GM12891 (cell line): Measurements from ENCODE around the gene TMC1.

Experiments used
- DNase-seq: peaks from one replicate; pipeline ENCODE4 v3.0.0; 2011; ENCODE audit warnings: low spot score; ENCODE audit not compliant: insufficient read length
- FAIRE-seq: peaks from 2 replicates; lab custom pipeline; 2011; peaks lifted over from hg19 to GRCh38; lab: Jason Lieb, UNC
- PAX5 ChIP-seq: IDR thresholded peaks from 2 replicates; pipeline ENCODE4 v1.6.1; 2011; ENCODE audit warnings: low read length, moderate library complexity, mild to moderate bottlenecking; ENCODE audit not compliant: insufficient read depth, severe bottlenecking
- POLR2A ChIP-seq: IDR thresholded peaks from 2 replicates; pipeline ENCODE4 v1.6.1; 2011; ENCODE audit warnings: low read depth, low read length, control low read depth
- POLR2AphosphoS5 ChIP-seq: IDR thresholded peaks from 2 replicates; pipeline ENCODE4 v1.6.1; 2011; ENCODE audit warnings: low read depth, low read length, control low read depth
- POU2F2 ChIP-seq: IDR thresholded peaks from 2 replicates; pipeline ENCODE4 v1.6.1; 2011; ENCODE audit warnings: low read depth, mild to moderate bottlenecking, control low read depth, low read length, moderate library complexity
- SPI1 ChIP-seq: IDR thresholded peaks from 2 replicates; pipeline ENCODE4 v1.6.1; 2011; ENCODE audit warnings: low read depth, low read length, control low read depth
- TAF1 ChIP-seq: IDR thresholded peaks from 2 replicates; pipeline ENCODE4 v1.6.1; 2011; ENCODE audit warnings: low read depth, low read length, control low read depth

Gene TMC1

DNA sequence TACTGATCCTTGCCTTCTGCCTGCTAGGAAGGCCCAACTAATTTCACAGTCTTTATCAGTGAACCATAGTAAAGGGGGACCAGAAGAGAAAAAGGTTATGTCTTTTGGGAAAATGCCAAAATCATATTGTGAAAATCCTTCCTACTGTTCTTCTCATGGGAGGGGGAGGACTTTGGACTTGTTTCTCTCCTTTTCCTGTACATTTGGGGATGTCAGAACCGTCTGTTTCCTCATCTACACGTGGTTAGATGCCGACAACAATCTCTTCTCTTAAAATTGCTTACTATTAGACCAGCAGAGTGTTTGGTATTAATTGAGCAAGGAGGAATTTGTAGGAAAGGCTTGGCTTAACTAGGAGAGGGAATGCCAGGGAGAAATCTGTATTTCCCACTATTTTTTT, 77.2 kb downstream of the TMC1 start:
- no peak for FAIRE-seq
- TF ChIP-seq POU2F2, result no peak
- TF ChIP-seq TAF1, result no peak
- TF ChIP-seq PAX5, result no peak
- TF ChIP-seq POLR2A, result no peak
- TF ChIP-seq POLR2AphosphoS5, result no peak
- no peak for TF ChIP-seq SPI1

DNA sequence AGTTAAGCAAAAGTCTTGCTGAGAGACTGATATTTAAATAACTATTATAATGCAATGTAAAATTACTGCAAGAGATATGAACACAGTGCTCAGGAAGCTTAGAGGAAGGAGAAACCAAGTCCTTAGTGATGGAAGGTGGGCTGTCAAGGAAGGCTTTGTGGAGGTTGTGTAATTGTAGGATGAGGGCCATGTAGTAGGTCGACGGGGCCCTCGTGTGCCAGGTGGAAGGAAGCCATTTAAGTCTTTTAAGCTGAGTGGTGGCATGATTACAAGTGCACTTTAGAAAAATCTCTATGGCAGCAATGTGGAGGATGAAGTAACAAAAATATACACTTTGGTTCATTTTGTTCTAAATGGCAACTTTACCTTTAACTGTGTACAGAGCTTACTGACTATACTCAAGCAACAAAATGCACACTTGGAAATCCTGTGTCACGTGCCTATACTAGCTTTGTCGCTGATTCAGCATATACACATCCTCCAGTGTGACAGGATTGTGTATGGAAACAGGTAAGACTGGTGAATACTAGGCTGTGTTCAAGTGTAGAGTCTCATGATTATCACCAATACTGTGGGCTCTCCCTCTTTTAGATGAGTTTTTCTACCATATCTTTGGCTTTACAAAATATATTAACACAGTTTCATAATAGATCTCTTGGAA, 78.6 kb downstream of the TMC1 start:
- no peak for DNase-seq
- no peak for FAIRE-seq
- no peak for TF ChIP-seq POLR2A
- no peak for TF ChIP-seq POU2F2
- no peak for TF ChIP-seq SPI1
- TF ChIP-seq POLR2AphosphoS5, result no peak
- TF ChIP-seq PAX5, result no peak
- no peak for TF ChIP-seq TAF1

More for the DNA sequence above, 77.2 kb downstream of the TMC1 start:
- DNase-seq, result no peak

DNA sequence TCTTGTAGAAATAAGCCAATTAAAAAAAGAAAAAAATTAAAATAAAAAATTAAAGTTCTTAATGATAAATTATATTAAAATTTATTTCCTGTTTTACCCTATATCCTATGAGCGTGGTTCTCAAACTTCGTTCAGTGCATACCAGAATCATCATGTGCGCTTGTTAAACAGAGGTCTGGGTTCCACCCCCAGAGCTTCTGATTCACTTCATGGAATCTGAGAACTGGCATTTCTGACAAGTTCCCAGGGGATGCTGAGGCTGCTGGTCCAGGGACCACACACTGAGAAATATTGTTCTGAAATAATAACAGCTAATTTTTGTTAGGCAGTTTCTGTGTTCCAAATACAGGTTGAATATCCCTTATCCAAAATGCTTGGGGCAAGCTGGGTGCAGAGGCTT, 79.3 kb downstream of the TMC1 start:
- TF ChIP-seq POLR2AphosphoS5 (no peak), PAX5 (no peak), SPI1 (no peak), POU2F2 (no peak), POLR2A (no peak), TAF1 (no peak)

DNA sequence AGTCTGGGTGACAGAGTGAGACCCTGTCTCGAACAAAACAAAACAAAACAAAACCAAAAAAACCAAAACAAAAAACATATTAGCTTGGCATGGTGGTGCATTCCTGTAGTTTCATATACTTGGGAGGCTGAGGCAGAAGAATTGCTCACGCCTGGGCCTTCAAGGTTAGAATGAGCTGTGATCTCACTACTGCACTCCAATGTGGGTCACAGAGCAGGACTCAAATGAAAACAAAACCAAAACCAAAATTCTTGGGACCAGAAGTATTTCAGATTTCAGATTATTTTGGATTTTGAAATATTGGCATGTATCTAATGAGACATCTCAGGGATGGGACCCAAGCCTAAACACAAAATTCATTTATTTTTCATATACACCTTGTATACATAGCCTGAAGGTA, 80.2 kb downstream of the TMC1 start:
- DNase-seq (no peak), FAIRE-seq (no peak)
- no peak for TF ChIP-seq SPI1
- TF ChIP-seq TAF1, result no peak
- no peak for TF ChIP-seq POLR2A
- no peak for TF ChIP-seq PAX5
- TF ChIP-seq POLR2AphosphoS5, result no peak
- no peak for TF ChIP-seq POU2F2

More for the DNA sequence above, 79.3 kb downstream of the TMC1 start:
- DNase-seq (no peak), FAIRE-seq (no peak)

DNA sequence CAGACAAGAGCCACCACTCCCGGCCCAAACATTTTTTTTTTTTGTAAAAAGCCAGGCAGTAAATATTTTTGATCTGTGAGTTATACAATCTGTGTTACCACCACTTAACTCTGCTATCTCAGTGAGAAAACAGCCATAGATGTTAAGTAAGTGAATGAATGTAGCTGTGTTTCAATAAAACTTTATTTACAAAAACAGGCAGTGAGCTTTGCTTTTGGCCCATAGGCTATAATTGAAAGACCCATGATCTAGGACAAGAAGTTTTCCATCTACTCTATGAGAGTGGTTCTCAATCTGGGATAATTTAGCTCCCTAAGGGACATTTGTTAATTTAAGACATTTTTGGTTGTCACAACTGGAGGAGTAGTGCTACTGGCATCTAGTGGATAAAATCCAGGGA, 91.0 kb downstream of the TMC1 start:
- FAIRE-seq (no peak), DNase-seq (no peak)
- no peak for TF ChIP-seq SPI1
- TF ChIP-seq TAF1, result no peak
- no peak for TF ChIP-seq POU2F2
- TF ChIP-seq PAX5, result no peak
- no peak for TF ChIP-seq POLR2A
- no peak for TF ChIP-seq POLR2AphosphoS5

DNA sequence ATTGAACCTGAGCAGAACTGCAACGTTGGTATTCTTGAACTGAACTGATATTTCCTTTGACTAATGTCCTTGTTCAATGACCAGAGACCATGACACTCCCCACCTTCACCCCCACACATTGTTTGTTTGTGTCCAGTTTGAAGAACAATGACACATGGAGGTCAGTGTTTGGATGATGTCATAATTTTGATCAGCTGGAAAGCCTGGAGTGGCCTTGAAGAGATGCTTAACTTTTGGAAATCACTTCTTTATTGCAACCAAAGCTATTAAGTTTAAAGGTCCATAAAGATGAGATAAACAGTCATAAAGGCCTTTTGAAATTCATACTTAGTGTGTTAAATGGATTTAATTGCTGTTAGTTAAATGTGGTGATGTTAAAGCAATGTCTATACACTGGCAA, 92.7 kb downstream of the TMC1 start:
- DNase-seq (no peak), FAIRE-seq (no peak)
- no peak for TF ChIP-seq TAF1
- no peak for TF ChIP-seq PAX5
- no peak for TF ChIP-seq POLR2A
- TF ChIP-seq POU2F2, result no peak
- TF ChIP-seq POLR2AphosphoS5, result no peak
- TF ChIP-seq SPI1, result no peak

DNA sequence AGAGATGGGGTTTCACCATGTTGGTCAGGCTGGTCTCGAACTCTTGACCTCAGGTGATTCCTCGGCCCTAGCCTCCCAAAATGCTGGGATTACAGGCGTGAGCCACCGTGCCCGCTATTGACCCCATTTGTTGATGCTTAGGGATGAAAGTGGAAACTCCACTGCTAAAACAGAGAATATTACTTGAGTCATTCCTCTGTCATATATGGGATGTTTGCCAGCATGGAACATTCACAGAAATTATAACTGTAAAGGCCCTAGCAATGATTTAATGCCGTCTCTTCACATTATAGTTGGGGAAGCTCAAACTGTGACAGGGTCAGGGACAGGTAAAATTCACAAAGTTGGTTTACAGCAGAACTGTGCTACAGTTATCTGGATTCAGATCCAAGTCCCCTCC, 94.5 kb downstream of the TMC1 start:
- no peak for DNase-seq
- no peak for FAIRE-seq
- no peak for TF ChIP-seq POU2F2
- TF ChIP-seq TAF1, result no peak
- no peak for TF ChIP-seq PAX5
- TF ChIP-seq SPI1, result no peak
- no peak for TF ChIP-seq POLR2A
- no peak for TF ChIP-seq POLR2AphosphoS5

DNA sequence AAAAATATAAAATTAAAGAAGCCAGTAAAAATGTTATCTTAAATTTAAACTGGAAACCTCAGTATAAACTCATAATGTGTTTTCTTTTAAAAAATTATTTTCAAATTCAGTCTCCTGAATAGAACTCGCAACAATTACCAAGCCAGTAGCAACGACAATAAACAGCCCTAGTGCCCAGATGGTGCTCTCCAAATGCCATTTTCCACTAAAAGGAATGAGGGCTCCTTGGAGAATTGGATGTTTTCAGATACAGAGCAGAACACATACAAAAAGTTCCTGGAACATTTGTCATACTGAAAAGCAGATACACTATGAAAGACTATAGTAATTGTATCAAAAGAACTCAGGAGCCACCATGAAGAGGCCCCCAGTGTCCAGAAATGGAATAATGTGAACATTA, 97.4 kb downstream of the TMC1 start:
- FAIRE-seq (no peak), DNase-seq (no peak)
- TF ChIP-seq POU2F2 (no peak), TAF1 (no peak), PAX5 (no peak), SPI1 (no peak), POLR2AphosphoS5 (no peak)

DNA sequence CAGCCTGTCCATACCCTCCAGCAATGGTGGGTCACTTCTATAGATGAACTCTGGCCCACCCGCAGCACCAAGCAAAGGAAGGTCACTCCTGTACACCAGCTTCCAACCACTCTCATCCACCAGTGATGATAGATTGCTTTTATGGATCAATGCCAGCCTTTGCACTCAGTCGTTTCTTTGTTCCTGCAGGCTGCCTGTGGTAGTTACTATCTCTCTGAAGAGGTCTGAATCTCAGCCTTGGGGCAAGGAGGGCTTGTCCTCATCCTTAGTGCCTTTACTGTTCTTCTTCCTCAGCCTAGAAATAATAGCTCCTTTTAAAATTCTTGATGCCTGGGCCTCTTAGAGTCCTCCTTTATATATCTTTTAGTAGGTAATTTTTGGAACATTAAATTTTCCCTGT, 100.8 kb downstream of the TMC1 start:
- DNase-seq (no peak), FAIRE-seq (no peak)
- TF ChIP-seq TAF1 (no peak), SPI1 (no peak), POU2F2 (no peak), PAX5 (no peak), POLR2A (no peak), POLR2AphosphoS5 (no peak)

DNA sequence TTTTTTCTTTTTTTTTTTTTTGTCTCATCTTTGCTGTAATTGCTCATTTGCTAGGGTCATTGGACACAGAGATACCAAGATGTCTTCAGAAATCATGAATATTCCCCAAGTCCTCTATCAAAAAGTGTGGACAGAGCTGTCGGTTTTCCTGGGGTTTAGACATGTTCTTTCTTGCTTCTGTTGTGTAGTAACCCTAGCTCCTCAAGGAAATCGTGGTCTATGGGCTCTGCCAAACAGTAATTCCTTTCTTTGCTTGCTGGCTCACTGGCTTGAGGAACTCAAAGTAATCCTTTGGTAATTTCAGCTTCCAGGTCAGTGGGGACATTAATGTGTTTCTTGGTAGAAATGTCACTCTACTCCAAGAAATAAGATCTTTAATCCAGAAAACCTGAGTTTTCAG, 101.7 kb downstream of the TMC1 start:
- FAIRE-seq, result no peak
- DNase-seq, result no peak
- no peak for TF ChIP-seq TAF1
- TF ChIP-seq POLR2AphosphoS5, result no peak
- TF ChIP-seq POU2F2, result no peak
- TF ChIP-seq SPI1, result no peak

DNA sequence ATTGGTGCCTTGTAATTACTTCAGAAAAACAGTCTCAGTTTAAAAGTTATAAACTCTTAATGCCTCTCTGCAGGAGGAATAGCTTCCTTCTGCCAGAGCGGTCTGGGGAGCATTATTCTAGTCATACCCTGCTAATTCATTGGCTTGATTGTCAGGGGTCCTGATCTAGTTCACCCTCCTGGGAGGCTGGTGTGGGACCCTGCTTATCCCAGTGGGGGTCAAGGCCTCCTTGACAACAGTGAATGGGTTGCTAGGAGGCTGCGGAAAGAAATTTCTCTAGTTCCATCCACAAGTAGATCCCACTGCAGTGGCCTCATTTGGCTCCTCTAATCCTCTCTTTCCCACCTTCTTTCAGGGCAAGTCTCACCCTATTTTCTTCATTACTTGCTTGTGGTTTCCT, 105.7 kb downstream of the TMC1 start:
- TF ChIP-seq POLR2AphosphoS5 (no peak), SPI1 (no peak), POU2F2 (no peak), POLR2A (no peak), TAF1 (no peak), PAX5 (no peak)
- FAIRE-seq, result no peak

More for the DNA sequence above, 105.7 kb downstream of the TMC1 start:
- no peak for DNase-seq
